ENCODE results near the gene PRR12.

DNA sequence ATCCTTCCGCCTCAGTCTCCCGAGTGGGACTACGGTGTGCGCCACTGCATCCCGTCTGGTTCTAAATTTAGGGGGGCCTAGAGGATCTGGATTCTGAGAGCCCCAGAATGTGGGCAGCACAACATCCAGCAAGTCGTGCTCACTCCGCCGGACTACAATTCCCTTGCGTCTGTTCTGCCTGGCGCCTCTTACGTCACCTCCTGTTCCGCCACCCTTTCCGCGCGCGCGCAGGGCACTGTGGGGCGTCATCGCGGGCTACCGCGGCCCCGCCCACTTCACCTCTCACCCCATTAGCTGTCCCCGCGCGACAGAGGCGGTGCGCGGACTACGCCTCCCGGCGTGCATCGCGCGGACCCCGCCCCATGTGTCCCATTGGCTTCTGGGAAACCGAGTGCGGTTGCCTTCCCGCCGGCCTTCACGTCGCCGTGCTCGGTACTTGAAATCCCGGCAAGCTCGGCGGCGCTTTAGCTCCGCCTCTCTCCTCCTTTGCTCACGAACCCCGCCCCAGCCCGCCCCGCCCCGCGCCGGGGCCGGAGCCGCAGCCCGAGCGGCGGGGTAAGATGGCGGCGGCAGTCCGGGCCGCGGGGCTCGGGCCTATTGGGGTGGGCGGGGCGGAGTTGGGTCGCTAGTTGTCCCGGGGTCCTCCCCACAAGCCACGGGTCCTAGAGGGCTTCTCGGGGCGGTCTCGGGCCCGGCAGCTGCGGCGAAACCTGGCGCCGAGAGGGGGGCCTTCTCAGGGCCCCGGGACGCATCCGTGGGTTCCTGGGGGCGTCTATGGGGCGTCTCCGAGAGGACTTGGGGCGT lies 50.9 kb downstream of the PRR12 start, which contains the start of gene SCAF1:
- TF ChIP-seq, protein P1, sequence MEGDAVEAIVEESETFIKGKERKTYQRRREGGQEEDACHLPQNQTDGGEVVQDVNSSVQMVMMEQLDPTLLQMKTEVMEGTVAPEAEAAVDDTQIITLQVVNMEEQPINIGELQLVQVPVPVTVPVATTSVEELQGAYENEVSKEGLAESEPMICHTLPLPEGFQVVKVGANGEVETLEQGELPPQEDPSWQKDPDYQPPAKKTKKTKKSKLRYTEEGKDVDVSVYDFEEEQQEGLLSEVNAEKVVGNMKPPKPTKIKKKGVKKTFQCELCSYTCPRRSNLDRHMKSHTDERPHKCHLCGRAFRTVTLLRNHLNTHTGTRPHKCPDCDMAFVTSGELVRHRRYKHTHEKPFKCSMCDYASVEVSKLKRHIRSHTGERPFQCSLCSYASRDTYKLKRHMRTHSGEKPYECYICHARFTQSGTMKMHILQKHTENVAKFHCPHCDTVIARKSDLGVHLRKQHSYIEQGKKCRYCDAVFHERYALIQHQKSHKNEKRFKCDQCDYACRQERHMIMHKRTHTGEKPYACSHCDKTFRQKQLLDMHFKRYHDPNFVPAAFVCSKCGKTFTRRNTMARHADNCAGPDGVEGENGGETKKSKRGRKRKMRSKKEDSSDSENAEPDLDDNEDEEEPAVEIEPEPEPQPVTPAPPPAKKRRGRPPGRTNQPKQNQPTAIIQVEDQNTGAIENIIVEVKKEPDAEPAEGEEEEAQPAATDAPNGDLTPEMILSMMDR (IDR thresholded peaks at IDR 0.05) = no peak
- TF ChIP-seq POLR2A (IDR thresholded peaks at IDR 0.05) (peak; percentile 91 to 96), POLR2AphosphoS5 (IDR thresholded peaks at IDR 0.05; ENCODE audit: insufficient read depth in 1 of 2, low read depth in 1 of 2) (peak; percentile 99 to 100)

All from vagina (tissue), 2 donors.